GM03348 (cell line): ENCODE measurements around the gene SMG1.
A peak's percentile ranks its signal among the peaks of the same experiment; 100 is the strongest.
"Not testable (repeated sequence)": the region's sequence is repeated elsewhere in the genome, so short reads cannot be mapped to it uniquely, and the experiment has no call there.

ENCODE experiments used
- DNase-seq: peaks from one replicate; pipeline ENCODE4 v3.0.0; 2012; ENCODE audit warnings: low spot score

Gene SMG1

GRCh38 chr16:18925986-18926865 is at the start of gene SMG1:
Gene SMG1, minus strand, starts transcription at chr16:18926408. Its CDS starts 367 bp downstream, at chr16:18926041.
- DNase-seq = peak; percentile 96

- no peak for DNase-seq
Observed at GRCh38 chr16:18975109-18975508, 48.9 kb upstream of the SMG1 start.

GRCh38 chr16:18969855-18970240 is 43.6 kb upstream of the SMG1 start:
- no peak for DNase-seq

GRCh38 chr16:18969050-18969854 is 43.0 kb upstream of the SMG1 start:
- DNase-seq = peak; percentile 91

- no peak for DNase-seq
Observed at GRCh38 chr16:18966791-18967190, 40.6 kb upstream of the SMG1 start.

GRCh38 chr16:18965555-18965954 is 39.3 kb upstream of the SMG1 start:
- no peak for DNase-seq

- DNase-seq = no peak
Observed at GRCh38 chr16:18959031-18959505, 32.9 kb upstream of the SMG1 start.

- DNase-seq = no peak
Observed at GRCh38 chr16:18958621-18959029, 32.4 kb upstream of the SMG1 start.

GRCh38 chr16:18956658-18957241 is 30.5 kb upstream of the SMG1 start:
- DNase-seq = not testable (repeated sequence)

- DNase-seq = not testable (repeated sequence)
Observed at GRCh38 chr16:18955874-18956580, 29.8 kb upstream of the SMG1 start.

GRCh38 chr16:18953547-18953946 is 27.3 kb upstream of the SMG1 start:
- no peak for DNase-seq

- DNase-seq = no peak
Observed at GRCh38 chr16:18950469-18951185, 24.4 kb upstream of the SMG1 start.

GRCh38 chr16:18948372-18949020 is 22.3 kb upstream of the SMG1 start:
- no peak for DNase-seq

GRCh38 chr16:18945233-18945632 is 19.0 kb upstream of the SMG1 start:
- DNase-seq = no peak

- DNase-seq = no peak
Observed at GRCh38 chr16:18943414-18943813, 17.2 kb upstream of the SMG1 start.

- DNase-seq = no peak
Observed at GRCh38 chr16:18942061-18942460, 15.9 kb upstream of the SMG1 start.

- no peak for DNase-seq
Observed at GRCh38 chr16:18941471-18941870, 15.3 kb upstream of the SMG1 start.

- no peak for DNase-seq
Observed at GRCh38 chr16:18938986-18939385, 12.8 kb upstream of the SMG1 start.

GRCh38 chr16:18937390-18937789 is 11.2 kb upstream of the SMG1 start:
- DNase-seq = no peak

- DNase-seq = no peak
Observed at GRCh38 chr16:18936727-18937340, 10.6 kb upstream of the SMG1 start.
